Mammary epithelial cell (primary cell): ENCODE data around the gene NEUROD1.
A peak's percentile ranks its signal among the peaks of the same experiment; 100 is the strongest.

ENCODE experiments used
- EZH2 ChIP-seq: IDR thresholded peaks from 2 replicates; pipeline ENCODE4 v1.6.1; 2012; ENCODE audit warnings: low read length, inconsistent platforms, borderline replicate concordance
- TF ChIP-seq, protein P1 (sequence below), 2 donors: IDR thresholded peaks in 1 of 2; conservative IDR thresholded peaks in 1 of 2; 2 replicates each; pipeline ENCODE4 v1.5.1; 2011 to 2012; ENCODE audit warnings: inconsistent platforms in 2 of 2, low read length in 2 of 2, mild to moderate bottlenecking in 2 of 2, control low read depth in 1 of 2, low read depth in 1 of 2; ENCODE audit not compliant: insufficient read depth in 1 of 2; ENCODE audit errors: extremely low read depth in 1 of 2

DNA sequence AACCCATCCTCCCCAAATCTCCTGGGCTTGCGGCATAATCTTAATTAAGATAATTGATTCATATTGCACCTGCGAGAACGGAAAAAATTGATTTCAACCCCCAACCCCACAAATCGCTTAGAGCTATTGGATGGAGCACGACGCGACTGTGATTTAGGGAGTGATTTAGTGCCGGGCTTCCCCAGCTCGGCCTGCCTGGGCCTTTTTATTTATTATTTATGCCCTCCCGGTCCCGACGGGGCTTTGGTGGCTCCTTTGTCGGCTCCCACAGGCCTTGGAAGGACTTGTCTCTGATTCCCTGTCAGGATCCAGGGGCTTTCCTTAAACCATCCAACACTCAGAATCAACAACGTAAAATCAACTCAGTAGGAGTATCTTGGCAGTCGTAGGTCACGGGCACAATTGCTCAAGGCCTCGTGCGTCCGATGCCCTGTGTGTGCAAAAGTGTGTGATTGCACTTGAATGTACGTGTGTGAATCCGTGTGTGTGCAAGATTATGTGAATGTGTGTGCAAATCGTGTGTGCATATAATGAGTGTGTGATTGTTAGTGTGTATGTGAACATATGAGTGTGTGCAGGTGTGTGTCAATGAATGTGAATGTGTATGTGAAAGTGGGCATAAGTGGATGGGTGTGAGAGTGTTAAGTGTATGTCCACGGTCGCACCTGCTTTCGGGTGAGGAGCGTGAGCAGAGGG is 4.3 kb upstream of the NEUROD1 start:
- TF ChIP-seq, protein P1, sequence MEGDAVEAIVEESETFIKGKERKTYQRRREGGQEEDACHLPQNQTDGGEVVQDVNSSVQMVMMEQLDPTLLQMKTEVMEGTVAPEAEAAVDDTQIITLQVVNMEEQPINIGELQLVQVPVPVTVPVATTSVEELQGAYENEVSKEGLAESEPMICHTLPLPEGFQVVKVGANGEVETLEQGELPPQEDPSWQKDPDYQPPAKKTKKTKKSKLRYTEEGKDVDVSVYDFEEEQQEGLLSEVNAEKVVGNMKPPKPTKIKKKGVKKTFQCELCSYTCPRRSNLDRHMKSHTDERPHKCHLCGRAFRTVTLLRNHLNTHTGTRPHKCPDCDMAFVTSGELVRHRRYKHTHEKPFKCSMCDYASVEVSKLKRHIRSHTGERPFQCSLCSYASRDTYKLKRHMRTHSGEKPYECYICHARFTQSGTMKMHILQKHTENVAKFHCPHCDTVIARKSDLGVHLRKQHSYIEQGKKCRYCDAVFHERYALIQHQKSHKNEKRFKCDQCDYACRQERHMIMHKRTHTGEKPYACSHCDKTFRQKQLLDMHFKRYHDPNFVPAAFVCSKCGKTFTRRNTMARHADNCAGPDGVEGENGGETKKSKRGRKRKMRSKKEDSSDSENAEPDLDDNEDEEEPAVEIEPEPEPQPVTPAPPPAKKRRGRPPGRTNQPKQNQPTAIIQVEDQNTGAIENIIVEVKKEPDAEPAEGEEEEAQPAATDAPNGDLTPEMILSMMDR (conservative IDR thresholded peaks at IDR 0.05 in 1 of 2, IDR thresholded peaks at IDR 0.05 in 1 of 2; ENCODE audit: extremely low read depth in 1 of 2, insufficient read depth in 1 of 2, low read depth in 1 of 2, low read length in 2 of 2), result no peak
- peak; percentile 100 for TF ChIP-seq EZH2
